Activated CD4-positive, alpha-beta T cell treated with anti-CD3 and anti-CD28 coated beads, Interleukin-2, amount 50 U/mL, for 16 hours (primary cell): Measurements from ENCODE around the gene C19orf33.

Experiments used
- DNase-seq: peaks from one replicate; pipeline ENCODE4 v3.0.0-alpha.2; 2020

The C19orf33 gene

DNA sequence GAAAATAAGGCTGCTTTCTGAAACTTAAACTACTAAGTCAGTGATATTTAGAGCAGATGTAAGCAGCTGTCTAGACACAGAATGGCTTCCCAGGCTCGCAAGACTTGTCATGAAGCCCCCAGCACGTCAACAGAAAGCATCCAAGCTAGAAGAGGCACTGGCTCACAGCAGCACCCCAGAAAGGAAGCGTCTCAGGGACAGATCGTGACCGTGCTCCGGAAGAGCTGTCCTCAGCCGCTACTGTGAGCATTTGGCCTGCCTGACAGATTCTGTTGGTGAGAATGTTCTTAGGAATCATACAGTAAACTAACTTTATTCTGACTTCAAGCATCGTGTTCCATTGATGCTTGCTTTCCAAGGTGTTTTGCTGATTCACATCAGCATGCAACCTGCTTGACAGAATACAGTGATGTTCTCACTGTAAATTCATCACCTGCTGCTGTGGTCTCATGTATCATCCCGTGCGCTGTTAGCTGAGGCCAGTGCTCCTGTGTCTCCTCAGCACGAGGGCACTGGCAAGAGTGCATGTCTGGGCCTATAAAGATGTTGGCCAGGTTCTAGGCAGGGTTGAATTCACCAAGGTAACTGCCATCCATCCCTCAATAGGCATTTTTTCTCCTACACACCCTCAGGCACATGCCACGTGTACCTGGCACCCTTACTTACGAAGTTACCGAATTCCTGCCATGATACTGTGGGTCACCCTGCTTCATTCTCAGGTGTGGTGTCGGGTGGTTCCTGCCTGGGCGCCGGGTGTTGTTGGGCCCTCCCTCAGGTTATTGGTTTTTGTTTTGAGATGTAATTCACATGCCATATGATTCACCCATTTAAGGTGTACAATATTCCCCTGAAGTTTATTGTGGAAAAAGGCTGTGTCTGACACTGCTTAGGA, 23.8 kb upstream of the C19orf33 start:
- no peak for DNase-seq

DNA sequence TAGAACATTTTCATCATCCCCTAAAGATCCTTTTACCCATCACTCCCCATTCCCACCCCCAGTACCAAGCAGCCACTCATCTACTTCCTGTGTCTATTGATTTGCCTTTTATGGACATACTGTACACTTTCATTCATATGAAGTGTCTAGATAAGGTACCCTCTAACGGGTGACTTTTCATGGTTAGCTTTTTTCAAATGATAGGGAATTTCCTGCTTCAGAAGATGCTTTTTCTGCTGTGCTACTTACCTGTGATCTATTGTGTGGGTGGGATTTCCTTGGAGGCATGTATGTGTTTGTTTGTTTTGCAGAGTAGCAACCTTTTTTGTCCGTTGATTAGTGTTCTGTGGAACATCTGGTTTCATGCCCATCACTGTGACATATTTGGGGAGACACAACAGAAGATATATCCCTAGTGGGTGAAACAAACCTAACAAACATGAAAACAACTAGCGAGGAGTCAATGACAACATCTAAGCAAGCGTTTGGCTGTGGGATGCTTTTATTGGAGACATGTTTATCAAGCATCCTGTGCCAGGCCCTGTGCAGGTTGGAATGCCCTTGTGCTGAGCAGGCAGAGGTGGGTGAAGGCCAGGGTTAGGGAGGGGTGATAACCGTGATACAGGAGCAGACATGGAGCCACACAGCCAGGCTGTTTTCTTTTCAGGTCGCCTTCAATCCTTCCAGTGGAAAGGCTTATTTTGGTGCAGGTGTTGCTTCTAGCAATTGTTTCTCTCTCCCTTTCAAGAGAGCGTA, 22.1 kb upstream of the C19orf33 start:
- DNase-seq: no peak

DNA sequence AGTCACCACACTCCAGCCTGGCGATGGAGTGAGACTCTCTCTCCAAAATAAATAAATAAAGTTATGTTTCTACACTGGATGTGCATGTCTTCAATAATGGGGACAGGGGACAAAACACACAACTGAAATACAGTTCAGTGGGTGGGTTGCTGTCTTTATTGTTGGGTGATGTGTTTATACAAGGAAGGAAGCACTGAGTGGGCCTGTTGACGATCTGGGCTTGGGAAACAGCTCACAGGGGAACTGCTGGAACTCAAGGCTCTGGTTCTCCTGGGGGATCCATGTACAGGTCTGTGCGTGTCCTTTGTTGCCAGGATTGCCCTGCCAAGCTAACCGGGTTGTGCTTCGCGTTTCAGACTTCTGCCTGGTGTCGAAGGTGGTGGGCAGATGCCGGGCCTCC, 20.8 kb upstream of the C19orf33 start:
- DNase-seq: no peak

DNA sequence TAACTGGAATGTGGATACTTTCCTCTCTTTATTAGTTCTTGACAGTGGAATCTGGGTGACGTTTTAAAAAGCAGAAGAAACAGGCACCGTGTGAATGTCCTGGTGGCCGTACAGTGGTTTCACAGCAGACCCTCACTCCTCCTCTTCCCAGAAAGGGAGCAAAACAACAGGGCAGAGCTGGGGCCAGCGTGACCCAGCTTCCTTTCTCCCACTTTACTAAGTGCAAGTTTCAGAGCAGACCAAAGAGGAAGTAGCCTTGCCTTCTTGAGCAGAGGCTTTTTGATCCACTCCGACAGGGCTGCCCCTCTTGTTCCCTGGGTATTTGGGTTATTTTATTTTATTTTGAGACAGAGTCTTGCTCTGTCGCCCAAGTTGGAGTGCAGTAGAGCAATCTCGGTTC, 19.6 kb upstream of the C19orf33 start:
- DNase-seq: no peak

DNA sequence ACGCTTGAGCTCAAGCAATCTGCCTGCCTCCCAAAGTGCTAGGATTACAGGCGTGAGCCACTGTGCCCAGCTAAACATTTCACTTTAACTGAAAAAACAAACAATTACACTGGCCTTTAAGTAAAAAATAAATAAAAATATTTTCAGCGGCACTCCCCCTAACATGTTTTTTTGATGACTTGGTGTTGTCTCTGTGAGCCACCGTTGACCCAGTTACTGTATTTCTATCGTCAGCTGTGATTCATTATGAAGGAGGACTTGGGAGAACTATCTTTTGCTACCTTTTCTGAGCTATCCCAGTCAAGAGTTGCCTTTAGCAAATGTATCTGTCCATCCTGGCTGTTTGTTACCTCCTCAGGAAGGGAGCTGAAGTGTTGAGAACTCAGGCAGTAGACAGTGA, 18.5 kb upstream of the C19orf33 start:
- no peak for DNase-seq

DNA sequence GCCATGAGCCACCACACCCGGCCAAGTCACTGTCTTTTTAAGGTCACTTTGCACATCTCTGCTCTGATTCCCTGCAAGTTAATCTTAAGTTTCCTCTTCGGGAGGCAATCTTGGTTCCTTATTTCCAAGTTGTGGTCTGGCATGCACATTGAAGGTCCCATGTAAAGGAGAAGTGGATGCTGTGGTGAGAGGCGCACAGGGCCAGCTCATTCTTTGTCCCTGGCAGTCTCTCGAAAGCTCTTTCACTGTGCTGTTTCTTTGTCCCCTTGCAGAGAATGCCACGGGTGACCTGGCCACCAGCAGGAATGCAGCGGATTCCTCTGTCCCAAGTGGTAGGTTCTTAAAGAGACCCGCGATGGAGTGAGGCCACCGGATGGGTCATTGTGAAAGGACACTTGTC, 16.4 kb upstream of the C19orf33 start:
- no peak for DNase-seq

DNA sequence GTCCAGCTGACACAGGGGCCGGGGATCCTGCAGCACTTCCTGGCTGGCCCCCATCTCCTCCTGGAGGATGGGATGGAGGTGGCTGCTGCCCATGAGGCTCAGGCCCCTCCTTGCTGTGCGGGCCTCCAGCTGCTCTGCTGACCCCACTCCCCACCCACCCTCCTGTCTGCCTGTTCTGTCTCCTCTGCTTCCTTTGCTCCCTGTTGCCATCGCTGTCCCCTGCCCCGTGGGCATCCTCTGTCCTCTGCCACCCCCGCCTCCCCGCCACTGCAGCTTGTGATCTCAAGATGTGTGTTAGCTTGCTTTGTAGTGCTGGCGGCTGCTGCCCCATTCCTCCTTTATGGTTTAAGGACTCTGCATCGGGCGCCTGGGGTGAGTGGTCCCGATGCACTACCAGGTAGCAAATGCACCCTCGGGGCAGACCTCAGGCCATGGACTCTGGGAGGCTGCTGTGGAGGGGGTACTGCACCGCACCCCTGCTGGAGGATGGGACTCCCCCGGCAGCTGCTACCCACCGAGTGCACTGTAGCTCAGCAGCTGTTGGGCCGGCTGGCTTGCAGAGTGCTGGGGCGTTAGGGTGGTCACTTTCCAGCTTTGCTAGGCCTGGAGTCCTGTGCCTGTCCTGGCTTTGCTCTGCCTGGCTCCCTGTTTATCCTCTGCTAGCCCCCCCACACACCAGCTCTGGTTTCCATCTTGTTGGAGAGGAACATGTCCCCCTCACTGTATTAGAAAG, 15.8 kb upstream of the C19orf33 start:
- no peak for DNase-seq

DNA sequence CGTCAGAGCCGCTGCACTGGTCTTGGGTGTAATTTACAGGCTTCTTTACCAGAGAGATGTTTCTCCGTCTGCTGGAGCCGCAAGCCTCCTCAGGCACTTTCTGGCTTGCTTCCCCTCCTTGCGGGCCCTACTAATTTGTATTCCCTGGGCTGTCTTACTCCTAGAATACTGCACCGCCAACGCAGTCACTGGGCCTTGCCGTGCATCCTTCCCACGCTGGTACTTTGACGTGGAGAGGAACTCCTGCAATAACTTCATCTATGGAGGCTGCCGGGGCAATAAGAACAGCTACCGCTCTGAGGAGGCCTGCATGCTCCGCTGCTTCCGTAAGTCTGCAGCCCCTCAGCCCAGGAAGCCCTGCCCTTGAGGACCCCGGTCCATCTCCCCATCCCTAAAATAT, 14.1 kb upstream of the C19orf33 start:
- no peak for DNase-seq

DNA sequence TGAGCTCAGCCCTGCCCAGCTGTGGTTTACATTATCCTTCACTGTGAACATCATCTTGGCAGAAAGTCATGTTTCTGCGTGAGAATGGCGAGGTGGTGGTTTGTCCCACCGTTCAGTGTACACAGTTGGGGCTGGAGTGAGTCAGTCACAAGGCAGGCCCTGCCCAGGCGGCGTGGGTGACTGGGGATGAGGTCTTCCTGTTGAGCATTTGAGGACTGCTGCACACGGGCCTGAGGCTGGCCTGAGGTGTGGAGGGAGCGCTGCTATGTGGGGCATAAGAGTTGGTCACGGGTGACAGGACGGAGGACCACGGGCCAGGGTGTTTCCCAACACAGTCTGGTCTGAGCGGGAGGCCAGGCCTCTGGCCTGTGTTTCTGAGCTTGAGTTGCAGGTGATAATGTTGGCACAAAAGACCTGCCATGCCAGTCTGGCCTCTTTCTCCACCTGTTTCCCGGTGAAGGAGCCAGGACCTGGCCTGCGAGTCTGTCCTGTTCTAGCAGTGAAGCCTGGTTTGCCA, 13.4 kb upstream of the C19orf33 start:
- DNase-seq: no peak

DNA sequence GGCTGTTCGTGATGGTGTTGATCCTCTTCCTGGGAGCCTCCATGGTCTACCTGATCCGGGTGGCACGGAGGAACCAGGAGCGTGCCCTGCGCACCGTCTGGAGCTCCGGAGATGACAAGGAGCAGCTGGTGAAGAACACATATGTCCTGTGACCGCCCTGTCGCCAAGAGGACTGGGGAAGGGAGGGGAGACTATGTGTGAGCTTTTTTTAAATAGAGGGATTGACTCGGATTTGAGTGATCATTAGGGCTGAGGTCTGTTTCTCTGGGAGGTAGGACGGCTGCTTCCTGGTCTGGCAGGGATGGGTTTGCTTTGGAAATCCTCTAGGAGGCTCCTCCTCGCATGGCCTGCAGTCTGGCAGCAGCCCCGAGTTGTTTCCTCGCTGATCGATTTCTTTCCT, 12.2 kb upstream of the C19orf33 start:
- DNase-seq: no peak

DNA sequence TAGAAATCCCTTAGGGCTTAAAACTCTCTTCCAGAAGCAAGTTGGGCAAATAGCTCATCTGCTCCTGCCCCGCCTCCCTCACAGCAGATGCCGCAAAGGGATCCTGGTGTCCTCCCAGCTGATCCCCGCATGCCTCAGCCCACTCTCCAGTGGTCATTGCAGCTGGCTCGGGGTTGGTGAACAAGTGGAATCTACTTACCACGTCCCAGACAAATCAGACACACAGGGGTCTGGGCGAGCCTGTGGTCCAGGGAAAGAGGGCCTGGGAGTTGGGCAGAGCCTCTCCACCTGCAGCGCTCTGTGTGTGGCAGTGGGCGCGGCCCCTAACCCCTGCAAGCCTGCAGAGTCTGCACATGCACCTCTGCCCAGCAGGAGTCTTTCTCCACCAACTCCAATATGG, 10.8 kb upstream of the C19orf33 start:
- DNase-seq: no peak

DNA sequence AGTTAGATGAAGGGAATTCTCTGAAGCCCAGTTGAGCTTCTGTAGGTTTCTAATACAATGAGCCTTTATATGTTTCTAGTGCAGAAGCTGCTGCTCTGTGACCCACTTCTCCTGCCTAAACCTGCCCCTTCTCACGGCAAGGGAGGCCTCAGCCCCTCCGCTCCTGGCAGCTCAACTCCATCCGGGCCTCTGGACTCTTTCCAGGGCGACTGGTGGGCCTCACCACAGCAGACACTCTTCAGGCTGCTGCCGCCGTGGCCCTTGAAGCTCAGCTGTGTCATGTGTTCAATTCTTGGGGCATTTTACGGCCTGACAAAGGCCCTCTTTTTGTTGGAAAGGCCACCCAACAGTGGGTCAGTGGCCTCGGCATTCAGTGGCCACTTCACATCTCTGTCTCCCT, 10.0 kb upstream of the C19orf33 start:
- no peak for DNase-seq

DNA sequence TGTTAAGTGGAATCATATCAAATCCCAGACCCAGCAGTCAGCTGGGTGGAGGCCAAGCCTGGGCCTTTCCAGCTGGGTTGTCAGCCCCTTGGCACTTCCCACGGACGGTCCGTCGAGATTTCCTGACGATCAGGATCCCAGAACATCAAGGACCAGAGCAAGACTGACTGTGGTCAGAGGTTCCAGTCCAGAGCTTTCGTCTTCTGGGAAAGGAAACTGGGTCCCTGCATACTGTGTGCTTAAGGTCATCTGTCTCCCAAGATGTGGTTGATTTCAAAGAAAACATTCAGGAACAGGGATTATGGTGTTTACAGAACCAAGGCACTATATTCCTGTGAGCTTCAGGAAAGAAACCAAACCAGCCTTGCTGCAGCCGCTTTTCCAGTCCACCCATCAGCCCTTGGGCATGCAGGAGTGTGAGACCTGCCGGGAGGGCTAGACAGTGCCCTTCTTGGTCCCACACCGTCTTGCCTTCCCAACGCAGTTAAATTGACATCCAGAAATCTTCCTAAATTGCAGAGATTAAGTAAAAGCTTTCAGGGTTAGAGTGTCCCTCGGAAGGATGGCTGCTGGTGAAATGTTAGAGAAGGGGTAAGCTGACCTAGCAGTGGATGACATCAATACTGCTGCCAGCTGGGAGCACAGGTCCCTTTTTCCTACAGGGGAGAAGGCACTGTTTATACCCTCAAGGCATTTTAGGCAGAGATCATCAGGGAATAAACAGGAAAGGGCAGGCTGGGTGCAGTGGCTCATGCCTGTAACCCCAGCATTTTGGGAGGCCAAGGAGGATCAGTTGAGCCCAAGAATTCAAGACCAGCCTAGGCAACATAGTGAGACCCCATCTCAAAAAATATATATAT, 5.0 kb upstream of the C19orf33 start:
- no peak for DNase-seq

DNA sequence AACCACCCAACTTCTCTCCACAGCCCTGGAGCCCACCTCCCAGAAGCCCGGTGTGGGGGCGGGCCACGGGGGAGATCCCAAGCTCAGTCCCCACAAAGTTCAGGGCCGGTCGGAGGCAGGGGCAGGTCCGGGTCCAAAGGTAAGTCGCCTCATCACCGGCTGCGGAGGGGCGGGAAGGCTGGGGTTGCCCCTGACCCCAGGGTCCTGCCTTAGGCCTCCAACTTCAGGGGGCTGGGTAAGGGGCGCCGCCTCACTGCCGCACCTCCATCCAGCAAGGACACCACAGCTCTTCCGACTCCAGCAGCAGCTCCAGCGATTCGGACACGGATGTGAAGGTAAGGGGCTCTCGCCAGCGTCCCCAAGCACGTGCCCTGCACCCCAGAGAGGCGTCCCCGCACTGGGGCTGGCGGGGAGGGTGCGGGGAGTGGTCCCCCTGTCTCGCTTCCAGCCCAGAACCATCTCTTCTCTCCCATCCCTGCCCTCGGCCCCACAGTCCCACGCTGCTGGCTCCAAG, 358 bp downstream of the C19orf33 start:
- DNase-seq: no peak

DNA sequence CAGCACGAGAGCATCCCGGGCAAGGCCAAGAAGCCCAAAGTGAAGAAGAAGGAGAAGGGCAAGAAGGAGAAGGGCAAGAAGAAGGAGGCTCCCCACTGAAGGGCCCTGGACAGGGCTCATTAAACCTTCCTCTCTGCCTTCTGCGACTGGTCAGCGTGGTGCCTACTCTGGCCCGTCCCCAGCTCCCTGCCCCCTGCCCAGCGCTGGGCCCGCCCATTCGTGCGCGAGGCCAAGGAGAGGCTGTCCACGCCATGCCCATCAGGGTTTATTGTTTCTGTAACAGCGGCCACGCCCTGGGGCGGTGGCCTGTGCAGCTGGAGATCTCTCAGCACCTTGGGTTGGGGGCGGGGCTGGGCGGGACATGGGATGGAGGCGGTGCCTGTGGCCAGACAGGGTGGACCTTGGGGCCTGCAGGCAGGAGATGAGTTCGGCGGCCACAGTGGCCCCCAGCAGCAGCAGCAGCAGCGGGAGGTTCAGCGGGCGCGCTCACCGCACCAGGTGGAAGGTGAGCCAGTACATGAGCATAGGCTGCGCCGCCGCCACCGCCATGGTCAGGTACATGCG, 897 bp downstream of the C19orf33 start:
- no peak for DNase-seq

DNA sequence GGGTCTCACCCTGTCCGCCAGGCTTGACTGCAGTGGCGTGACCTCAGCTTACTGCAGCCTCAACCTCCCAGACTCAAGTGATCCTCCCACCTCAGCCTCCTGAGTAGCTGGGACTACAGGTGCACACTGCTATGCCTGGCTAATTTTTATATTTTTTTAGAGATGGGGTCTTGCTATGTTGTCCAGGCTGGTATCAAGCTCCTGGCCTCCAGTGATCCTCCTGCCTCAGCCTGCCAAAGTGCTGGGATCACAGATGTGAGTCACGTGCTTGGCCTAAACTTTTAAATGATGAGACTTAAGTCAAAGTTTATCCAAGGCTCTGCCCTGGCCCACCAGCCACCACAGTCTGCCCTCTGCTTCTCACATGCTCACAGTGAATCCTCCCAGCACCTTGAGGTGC, 2.2 kb downstream of the C19orf33 start:
- no peak for DNase-seq

DNA sequence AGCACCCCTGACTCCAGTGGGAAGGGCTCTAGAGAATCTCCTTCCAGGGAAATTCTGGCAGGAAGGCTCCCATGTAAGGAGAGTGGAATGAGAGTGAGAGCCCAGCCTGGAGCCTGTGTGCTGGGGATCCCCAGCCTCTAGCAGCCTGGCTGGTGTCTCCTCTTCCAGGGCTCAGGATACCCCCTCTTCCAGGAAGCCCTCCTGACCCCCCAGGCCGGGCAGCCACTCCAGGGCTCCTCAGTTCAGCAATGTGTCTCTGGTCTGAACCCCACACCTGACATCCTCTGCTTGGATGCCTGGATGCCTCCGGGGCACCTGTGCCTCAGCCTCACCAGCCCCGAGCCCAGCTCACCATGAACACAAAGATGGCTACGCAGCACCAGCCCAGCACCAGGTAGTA, 3.0 kb downstream of the C19orf33 start:
- DNase-seq: no peak

DNA sequence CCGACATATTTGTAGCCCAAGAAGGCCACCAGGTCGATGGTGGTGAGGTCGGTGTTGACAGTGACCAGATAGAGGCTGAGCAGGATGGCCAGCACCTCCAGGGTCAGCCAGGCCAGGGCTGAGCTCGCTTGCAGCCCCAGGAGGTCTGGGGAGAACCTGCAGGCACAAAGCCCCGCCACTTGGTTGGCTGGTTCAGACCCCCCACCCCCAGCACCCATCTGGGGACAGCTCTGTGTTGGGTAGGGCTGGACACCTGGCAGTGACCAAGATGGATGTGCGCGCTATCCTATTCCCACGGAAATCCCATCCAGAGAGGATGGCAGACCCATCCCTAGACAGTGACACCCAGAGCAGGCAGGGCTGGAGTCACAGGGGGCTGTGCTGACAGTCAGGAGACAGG, 3.5 kb downstream of the C19orf33 start:
- no peak for DNase-seq

DNA sequence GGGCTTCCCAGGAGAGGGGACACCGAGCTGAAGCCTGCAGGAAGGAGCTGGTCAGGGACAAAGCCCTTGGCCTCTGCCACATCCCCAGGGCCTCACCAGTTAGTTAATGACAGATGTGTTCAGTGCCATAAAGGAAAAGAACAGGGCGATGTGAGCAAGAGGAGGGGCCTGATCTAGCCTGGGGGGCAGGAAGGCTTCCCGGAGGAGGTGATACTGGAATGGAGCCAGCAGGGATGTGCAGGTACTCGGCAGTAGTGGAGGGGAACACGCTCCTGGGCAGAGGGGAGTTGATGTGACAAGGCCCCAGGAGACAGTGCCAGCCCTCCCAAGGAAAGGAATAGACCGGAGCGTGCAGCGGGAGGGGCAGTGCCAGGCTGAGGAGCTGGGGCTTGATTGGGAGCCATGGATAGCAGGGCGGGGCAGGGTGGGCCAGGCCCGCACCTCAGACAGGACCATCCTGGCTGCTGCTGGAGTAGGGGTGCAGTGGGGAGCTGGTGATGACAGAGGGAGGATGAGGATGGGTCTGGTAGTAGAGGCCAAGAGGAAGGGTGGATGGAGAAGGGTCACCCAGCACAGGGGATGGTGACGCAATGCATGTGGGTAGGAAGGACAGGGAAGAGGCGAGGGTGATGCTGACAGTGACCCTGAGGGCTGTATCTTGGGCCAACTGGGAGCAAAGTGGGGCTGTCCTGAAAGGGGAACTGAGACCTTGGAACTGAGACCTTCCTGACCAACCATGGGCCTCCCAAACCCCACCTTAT, 4.1 kb downstream of the C19orf33 start:
- no peak for DNase-seq

DNA sequence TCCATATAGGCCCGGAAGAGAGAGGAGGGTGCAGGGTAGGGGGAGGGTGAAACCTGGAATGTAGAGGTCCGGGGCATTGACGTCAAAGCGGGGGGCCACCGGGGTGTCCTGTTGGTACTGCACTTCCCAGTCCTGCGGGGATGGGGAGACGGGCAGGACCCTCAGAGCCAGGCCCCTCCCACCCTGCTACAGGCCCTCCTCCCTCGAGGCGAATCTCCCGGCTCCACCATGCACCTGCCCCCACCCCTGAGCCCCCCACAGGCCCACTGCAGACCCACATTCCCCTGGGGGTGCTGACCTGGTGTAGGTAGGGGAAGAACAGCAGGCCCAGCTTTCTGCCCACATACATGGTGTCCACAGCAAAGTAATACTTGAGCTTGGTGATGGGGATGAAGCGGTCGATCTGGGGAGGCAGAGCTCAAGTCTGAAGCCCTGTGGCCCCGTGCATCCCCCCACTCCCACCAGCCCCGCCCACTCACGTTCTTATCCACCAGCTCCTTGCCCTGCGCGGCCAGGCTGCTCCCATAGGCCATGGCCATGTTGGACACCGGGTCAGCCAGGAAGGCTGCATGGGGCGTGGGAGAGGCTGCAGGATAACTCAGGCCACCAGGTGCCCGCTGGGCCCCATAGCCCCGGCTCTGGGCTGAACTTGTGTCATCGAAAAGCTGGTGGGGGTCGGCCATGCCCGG, 5.0 kb downstream of the C19orf33 start:
- no peak for DNase-seq
